ENCODE data around the gene PLN.

DNA sequence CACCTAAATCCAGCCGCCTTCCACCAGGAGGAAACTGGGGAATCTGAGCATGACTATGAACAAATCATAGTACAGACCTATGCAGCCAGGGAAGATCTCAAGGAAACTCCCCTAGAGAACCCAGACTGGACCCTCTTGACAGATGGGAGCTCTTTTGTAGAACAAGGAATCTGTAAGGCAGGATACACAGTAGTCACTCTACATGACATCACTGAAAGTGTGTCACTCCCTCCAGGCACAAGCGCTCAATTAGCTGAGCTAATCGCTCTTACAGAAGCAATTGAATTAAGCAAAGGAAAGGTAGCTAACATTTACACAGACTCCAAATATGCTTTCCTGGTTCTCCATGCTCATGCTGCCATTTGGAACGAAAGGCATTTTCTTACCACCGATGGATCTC is 36.8 kb downstream of the PLN start:
- TF ChIP-seq, protein P1, sequence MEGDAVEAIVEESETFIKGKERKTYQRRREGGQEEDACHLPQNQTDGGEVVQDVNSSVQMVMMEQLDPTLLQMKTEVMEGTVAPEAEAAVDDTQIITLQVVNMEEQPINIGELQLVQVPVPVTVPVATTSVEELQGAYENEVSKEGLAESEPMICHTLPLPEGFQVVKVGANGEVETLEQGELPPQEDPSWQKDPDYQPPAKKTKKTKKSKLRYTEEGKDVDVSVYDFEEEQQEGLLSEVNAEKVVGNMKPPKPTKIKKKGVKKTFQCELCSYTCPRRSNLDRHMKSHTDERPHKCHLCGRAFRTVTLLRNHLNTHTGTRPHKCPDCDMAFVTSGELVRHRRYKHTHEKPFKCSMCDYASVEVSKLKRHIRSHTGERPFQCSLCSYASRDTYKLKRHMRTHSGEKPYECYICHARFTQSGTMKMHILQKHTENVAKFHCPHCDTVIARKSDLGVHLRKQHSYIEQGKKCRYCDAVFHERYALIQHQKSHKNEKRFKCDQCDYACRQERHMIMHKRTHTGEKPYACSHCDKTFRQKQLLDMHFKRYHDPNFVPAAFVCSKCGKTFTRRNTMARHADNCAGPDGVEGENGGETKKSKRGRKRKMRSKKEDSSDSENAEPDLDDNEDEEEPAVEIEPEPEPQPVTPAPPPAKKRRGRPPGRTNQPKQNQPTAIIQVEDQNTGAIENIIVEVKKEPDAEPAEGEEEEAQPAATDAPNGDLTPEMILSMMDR (IDR thresholded peaks at IDR 0.05), result no peak
- TF ChIP-seq POLR2AphosphoS5 (IDR thresholded peaks at IDR 0.05) (no peak), POLR2A (IDR thresholded peaks at IDR 0.05) (no peak)

Measured in prostate gland (tissue), 2 donors.